Loucy (cell line): ENCODE measurements around the gene PEAK3.

Experiments
- EZH2phosphoT487 ChIP-seq: fragments of 200-600 bp; IDR thresholded peaks from 2 replicates; pipeline ENCODE4 v1.6.1; 2018; ENCODE audit warnings: antibody characterized with exemption, mild to moderate bottlenecking, moderate library complexity, borderline replicate concordance
- TF ChIP-seq, protein P1 (sequence below): fragments of 200-600 bp; sonication (generic); conservative IDR thresholded peaks from 2 replicates; pipeline ENCODE4 v1.5.1; 2014; ENCODE audit warnings: mild to moderate bottlenecking, antibody characterized with exemption, low read length

DNA sequence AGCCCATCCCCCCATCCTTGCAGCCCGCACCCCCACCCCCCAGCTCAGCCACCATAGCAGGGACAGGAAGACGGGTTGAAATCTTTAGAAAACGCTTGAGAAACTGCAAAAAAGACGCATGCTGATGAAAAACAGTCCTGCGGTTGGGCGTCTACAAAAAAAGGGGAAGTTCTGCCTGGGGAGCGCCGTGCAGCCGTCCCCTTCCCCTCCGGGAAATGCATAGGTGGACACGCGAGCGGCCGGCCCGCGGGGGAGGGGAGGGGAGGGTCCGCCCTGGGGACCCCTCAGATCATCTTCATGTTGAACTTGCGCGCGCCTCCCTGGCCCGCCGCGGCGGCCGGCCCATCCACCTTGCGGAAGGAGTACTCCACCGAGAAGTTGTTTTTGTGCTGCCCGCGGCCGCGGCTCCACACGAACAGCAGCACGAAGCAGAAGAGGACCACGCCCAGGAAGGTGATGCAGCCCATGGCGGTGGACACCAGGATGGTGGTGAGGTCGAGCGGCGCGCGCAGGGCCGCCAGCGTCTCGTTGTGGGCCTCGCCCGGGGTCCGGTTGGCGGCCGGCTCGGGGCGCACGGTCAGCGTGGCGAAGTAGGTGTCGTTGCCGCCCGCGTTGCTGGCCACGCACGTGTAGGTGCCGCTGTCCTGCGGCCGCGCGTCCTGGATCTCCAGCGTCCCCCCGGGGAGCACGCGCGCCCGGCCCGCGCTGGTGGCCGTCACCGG is 7.9 kb upstream of the PEAK3 start:
- TF ChIP-seq, protein P1, sequence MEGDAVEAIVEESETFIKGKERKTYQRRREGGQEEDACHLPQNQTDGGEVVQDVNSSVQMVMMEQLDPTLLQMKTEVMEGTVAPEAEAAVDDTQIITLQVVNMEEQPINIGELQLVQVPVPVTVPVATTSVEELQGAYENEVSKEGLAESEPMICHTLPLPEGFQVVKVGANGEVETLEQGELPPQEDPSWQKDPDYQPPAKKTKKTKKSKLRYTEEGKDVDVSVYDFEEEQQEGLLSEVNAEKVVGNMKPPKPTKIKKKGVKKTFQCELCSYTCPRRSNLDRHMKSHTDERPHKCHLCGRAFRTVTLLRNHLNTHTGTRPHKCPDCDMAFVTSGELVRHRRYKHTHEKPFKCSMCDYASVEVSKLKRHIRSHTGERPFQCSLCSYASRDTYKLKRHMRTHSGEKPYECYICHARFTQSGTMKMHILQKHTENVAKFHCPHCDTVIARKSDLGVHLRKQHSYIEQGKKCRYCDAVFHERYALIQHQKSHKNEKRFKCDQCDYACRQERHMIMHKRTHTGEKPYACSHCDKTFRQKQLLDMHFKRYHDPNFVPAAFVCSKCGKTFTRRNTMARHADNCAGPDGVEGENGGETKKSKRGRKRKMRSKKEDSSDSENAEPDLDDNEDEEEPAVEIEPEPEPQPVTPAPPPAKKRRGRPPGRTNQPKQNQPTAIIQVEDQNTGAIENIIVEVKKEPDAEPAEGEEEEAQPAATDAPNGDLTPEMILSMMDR = no peak
- no peak for TF ChIP-seq EZH2phosphoT487
